Measurements from ENCODE around the gene NUAK2.

NUAK2 gene

DNA sequence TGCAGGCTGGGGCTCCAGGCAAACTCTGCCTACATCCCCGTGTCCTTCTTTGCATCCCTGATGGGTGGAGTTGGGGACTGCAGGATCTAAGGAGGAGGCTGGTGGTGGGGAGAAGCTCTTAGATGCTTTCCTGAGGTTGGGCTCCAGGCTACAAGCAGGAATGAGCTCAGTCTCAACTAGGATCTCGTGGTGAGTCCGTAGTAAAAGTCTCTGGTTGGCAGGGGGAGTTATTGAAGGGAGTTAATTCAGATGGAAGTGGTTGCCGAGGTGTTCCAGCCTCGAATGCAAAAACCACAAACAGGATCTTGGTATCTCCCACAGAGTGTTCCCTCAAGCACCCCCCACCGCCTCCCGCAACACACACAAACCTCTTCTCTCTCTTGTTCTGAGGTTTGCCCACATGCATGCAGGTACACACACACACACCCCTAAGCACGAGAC lies 58.8 kb downstream of the NUAK2 start (continued):
- TF ChIP-seq, protein P1, sequence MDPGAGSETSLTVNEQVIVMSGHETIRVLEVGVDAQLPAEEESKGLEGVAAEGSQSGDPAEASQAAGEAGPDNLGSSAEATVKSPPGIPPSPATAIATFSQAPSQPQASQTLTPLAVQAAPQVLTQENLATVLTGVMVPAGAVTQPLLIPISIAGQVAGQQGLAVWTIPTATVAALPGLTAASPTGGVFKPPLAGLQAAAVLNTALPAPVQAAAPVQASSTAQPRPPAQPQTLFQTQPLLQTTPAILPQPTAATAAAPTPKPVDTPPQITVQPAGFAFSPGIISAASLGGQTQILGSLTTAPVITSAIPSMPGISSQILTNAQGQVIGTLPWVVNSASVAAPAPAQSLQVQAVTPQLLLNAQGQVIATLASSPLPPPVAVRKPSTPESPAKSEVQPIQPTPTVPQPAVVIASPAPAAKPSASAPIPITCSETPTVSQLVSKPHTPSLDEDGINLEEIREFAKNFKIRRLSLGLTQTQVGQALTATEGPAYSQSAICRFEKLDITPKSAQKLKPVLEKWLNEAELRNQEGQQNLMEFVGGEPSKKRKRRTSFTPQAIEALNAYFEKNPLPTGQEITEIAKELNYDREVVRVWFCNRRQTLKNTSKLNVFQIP (CRISPR knock-in tag; IDR thresholded peaks at IDR 0.05; ENCODE audit: borderline replicate concordance, low read depth): no peak

DNA sequence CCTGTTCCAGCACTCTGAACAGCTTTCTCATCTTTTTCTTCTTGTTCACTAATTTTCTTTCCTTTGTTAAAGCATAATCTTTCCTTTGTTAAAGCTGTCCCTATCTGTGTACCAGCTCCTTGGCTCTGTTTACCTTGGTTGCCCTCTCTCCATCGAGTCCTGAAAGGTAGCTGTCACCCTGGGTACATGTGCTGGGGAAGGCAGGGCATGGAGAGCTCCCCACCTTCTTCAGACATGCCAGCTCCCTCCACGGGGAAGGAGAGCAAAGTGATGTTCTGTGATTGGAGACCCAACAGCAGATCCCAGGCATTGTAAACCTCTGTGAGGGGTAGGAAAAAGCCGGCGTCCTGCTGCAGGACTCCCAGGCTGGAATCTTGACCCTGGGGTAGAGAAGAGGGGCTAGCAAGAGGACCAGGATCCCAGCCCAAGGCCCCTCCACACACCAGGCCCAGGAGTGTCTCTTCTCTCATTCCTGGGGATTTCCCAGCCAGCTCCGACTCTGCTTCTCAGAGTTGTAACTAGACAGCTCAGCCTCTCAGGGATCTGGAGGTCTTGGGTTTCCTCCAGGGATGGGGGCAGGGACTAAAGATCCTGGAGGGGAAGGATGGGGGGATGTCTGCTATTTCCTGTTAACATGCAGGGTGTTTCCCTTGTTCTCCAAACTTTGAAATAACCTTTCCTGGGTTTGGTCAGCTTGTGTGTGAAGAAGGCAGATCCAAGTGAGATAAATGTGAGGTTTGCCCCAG lies 59.4 kb downstream of the NUAK2 start:
- TF ChIP-seq, protein P1 (CRISPR knock-in tag; IDR thresholded peaks at IDR 0.05; ENCODE audit: borderline replicate concordance, low read depth): no peak
- TF ChIP-seq, protein P2, sequence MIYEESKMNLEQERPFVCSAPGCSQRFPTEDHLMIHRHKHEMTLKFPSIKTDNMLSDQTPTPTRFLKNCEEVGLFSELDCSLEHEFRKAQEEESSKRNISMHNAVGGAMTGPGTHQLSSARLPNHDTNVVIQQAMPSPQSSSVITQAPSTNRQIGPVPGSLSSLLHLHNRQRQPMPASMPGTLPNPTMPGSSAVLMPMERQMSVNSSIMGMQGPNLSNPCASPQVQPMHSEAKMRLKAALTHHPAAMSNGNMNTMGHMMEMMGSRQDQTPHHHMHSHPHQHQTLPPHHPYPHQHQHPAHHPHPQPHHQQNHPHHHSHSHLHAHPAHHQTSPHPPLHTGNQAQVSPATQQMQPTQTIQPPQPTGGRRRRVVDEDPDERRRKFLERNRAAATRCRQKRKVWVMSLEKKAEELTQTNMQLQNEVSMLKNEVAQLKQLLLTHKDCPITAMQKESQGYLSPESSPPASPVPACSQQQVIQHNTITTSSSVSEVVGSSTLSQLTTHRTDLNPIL (CRISPR knock-in tag; IDR thresholded peaks at IDR 0.05; ENCODE audit: low read depth): no peak
- TF ChIP-seq, protein P3, sequence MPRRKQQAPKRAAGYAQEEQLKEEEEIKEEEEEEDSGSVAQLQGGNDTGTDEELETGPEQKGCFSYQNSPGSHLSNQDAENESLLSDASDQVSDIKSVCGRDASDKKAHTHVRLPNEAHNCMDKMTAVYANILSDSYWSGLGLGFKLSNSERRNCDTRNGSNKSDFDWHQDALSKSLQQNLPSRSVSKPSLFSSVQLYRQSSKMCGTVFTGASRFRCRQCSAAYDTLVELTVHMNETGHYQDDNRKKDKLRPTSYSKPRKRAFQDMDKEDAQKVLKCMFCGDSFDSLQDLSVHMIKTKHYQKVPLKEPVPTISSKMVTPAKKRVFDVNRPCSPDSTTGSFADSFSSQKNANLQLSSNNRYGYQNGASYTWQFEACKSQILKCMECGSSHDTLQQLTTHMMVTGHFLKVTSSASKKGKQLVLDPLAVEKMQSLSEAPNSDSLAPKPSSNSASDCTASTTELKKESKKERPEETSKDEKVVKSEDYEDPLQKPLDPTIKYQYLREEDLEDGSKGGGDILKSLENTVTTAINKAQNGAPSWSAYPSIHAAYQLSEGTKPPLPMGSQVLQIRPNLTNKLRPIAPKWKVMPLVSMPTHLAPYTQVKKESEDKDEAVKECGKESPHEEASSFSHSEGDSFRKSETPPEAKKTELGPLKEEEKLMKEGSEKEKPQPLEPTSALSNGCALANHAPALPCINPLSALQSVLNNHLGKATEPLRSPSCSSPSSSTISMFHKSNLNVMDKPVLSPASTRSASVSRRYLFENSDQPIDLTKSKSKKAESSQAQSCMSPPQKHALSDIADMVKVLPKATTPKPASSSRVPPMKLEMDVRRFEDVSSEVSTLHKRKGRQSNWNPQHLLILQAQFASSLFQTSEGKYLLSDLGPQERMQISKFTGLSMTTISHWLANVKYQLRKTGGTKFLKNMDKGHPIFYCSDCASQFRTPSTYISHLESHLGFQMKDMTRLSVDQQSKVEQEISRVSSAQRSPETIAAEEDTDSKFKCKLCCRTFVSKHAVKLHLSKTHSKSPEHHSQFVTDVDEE (CRISPR knock-in tag; IDR thresholded peaks at IDR 0.05): no peak
- TF ChIP-seq ZNF70 (CRISPR knock-in tag; IDR thresholded peaks at IDR 0.05) (no peak), CSDC2 (CRISPR knock-in tag; IDR thresholded peaks at IDR 0.05) (no peak), ZFP30 (CRISPR knock-in tag; IDR thresholded peaks at IDR 0.05) (no peak), SNAI2 (CRISPR knock-in tag; IDR thresholded peaks at IDR 0.05) (no peak), ZNF8 (CRISPR knock-in tag; IDR thresholded peaks at IDR 0.05) (no peak), GLIS3 (CRISPR knock-in tag; IDR thresholded peaks at IDR 0.05) (no peak), ARNTL (CRISPR knock-in tag; IDR thresholded peaks at IDR 0.05; ENCODE audit: borderline replicate concordance, low read depth) (no peak), PPARA (CRISPR knock-in tag; IDR thresholded peaks at IDR 0.05; ENCODE audit: borderline replicate concordance) (no peak)
- TF ChIP-seq, protein P4, sequence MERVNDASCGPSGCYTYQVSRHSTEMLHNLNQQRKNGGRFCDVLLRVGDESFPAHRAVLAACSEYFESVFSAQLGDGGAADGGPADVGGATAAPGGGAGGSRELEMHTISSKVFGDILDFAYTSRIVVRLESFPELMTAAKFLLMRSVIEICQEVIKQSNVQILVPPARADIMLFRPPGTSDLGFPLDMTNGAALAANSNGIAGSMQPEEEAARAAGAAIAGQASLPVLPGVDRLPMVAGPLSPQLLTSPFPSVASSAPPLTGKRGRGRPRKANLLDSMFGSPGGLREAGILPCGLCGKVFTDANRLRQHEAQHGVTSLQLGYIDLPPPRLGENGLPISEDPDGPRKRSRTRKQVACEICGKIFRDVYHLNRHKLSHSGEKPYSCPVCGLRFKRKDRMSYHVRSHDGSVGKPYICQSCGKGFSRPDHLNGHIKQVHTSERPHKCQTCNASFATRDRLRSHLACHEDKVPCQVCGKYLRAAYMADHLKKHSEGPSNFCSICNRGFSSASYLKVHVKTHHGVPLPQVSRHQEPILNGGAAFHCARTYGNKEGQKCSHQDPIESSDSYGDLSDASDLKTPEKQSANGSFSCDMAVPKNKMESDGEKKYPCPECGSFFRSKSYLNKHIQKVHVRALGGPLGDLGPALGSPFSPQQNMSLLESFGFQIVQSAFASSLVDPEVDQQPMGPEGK (CRISPR knock-in tag; IDR thresholded peaks at IDR 0.05; ENCODE audit: borderline replicate concordance): no peak
- ATAC-seq: peak; percentile 75

DNA sequence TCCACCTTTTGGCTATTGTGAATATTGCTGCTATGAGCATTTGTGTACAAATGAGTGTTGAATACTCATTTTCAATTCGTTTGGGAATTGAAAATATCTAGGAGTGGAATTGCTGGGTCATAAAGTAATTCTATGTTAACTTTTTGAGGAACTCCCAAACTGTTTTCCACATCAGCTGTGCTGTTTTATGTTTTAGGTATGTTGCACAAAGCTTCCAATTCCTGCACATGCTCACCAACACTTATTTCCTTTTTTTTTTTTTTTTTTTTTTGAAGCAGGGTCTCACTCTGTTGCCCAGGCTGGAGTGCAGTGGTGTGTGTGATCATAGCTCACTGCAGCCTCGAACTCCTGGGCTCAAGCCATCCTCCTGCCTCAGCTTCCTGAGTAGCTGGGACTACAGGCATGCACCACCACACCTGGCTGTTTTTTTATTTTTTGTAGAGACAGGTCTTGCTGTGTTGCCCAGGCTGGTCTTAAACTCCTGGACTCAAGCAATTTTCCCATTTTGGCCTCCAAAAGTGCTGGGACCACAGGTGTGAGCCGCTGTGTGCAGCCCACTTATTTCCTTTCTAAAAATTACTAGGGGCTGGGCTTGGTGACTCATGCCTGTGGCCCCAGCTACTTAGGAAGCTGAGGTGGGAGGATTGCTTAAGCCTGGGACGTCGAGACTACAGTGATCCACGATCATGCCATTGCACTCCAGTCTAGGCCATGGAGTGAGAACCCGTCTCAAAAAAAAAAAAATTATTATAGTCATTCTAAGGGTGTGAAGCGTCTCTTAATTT lies 60.4 kb downstream of the NUAK2 start:
- peak; percentile 17; the same call in 1 of the 3 replicates for ATAC-seq
- no peak for TF ChIP-seq RARB (CRISPR knock-in tag; IDR thresholded peaks at IDR 0.05)
- TF ChIP-seq, protein P1 (CRISPR knock-in tag; IDR thresholded peaks at IDR 0.05; ENCODE audit: borderline replicate concordance, low read depth): no peak
- TF ChIP-seq, protein P5, sequence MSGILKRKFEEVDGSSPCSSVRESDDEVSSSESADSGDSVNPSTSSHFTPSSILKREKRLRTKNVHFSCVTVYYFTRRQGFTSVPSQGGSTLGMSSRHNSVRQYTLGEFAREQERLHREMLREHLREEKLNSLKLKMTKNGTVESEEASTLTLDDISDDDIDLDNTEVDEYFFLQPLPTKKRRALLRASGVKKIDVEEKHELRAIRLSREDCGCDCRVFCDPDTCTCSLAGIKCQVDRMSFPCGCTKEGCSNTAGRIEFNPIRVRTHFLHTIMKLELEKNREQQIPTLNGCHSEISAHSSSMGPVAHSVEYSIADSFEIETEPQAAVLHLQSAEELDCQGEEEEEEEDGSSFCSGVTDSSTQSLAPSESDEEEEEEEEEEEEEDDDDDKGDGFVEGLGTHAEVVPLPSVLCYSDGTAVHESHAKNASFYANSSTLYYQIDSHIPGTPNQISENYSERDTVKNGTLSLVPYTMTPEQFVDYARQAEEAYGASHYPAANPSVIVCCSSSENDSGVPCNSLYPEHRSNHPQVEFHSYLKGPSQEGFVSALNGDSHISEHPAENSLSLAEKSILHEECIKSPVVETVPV (CRISPR knock-in tag; IDR thresholded peaks at IDR 0.05): no peak
- no peak for TF ChIP-seq ZC3H10 (CRISPR knock-in tag; IDR thresholded peaks at IDR 0.05)
- TF ChIP-seq GLIS3 (CRISPR knock-in tag; IDR thresholded peaks at IDR 0.05): no peak
- no peak for TF ChIP-seq CSDC2 (CRISPR knock-in tag; IDR thresholded peaks at IDR 0.05)

All from SK-N-SH treated with all-trans-retinoic acid at 6 μM for 48 hours (cell line).